Measurements from ENCODE around the gene NPAS3. TPM values are rescaled to one million over a fixed set of nuclear protein-coding genes. Genes with fewer than 3 reads are reported as not detected.

The NPAS3 gene
- total RNA-seq, 4 donors from 2014 or later, result 1.9 to 10.6 (median 2.2) TPM

DNA sequence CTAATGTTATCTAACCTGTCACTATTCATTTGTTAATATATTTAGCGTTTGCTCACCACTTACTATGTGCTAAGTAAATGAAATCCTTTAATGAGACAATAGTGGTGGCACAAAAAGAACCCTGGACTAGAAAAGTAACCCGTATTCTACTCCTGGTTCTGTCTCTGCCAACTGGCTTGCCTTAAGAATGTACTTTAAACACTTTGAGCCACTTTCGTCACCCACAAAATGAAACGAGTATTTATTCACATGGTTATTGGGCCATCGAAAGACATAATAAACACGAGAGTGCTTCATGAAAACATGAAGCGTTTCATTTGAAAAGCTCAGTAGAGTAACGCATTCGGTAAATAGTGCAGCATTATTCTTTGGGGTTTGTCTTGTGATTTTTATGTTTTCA is 757.5 kb downstream of the NPAS3 start:
- H3K9me3 ChIP-seq, result no peaks in the 10 kb centered on the region
- 90 to 91% methylated on average over 9 of the region's 9 CpGs for WGBS, 2 donors (ENCODE audit: low coverage in 1 of 2)
- H3K27me3 ChIP-seq, result no peaks in the 10 kb centered on the region
- TF ChIP-seq POLR2A (IDR thresholded peaks at IDR 0.05), result no peak
- TF ChIP-seq, protein P1, sequence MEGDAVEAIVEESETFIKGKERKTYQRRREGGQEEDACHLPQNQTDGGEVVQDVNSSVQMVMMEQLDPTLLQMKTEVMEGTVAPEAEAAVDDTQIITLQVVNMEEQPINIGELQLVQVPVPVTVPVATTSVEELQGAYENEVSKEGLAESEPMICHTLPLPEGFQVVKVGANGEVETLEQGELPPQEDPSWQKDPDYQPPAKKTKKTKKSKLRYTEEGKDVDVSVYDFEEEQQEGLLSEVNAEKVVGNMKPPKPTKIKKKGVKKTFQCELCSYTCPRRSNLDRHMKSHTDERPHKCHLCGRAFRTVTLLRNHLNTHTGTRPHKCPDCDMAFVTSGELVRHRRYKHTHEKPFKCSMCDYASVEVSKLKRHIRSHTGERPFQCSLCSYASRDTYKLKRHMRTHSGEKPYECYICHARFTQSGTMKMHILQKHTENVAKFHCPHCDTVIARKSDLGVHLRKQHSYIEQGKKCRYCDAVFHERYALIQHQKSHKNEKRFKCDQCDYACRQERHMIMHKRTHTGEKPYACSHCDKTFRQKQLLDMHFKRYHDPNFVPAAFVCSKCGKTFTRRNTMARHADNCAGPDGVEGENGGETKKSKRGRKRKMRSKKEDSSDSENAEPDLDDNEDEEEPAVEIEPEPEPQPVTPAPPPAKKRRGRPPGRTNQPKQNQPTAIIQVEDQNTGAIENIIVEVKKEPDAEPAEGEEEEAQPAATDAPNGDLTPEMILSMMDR (IDR thresholded peaks at IDR 0.05), result no peak
- no peak for TF ChIP-seq POLR2AphosphoS5 (IDR thresholded peaks at IDR 0.05)
- TF ChIP-seq EP300 (IDR thresholded peaks at IDR 0.05), result no peak
- no peak overlapping the region for H3K27ac ChIP-seq
- ATAC-seq, result no peak
- H3K4me1 ChIP-seq, result no peaks in the 10 kb centered on the region
- no peak overlapping the region for H3K4me3 ChIP-seq
- no peaks in the 10 kb centered on the region for H3K36me3 ChIP-seq

DNA sequence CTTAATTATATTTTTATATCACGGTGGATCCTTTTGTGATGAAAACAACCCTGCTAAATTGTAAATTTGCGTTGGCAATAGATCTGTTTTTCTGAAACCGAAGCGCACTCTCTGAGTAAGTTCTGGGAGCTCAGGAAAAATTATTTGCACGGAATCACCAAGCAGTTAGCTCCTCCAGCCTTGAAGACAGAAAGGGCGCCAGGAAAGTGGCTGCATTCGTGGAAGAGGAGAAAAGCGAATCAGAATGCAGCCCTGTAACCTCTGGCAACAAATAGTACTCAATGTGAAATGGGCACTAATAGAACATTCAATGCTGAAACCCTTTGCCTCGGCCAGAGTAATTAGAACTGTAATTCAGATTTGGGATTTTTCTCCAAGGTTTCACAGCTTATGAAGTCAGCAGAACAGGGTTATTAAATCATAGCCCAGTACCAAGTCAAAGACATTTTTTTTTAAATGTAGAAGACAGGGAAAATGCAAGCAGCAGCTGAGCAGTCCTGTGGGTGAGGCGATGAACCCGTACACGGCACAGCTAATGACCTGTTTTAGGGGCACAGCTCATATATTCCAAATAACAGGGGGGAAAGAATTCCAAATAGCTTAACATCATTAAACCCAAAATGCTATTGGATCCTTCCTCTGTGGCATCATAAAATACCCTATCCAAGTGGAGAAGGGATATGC is 760.8 kb downstream of the NPAS3 start:
- H3K27ac ChIP-seq, result no peak overlapping the region
- ATAC-seq, result no peak
- H3K36me3 ChIP-seq, result no peaks in the 10 kb centered on the region
- TF ChIP-seq POLR2A (IDR thresholded peaks at IDR 0.05), result no peak
- no peak for TF ChIP-seq EP300 (IDR thresholded peaks at IDR 0.05)
- no peak overlapping the region for H3K4me3 ChIP-seq
- H3K9me3 ChIP-seq, result no peaks in the 10 kb centered on the region
- H3K4me1 ChIP-seq, result no peaks in the 10 kb centered on the region
- H3K27me3 ChIP-seq, result no peaks in the 10 kb centered on the region
- WGBS, 2 donors (ENCODE audit: low coverage in 1 of 2), result 88 to 92% methylated on average over 12 of the region's 12 CpGs

DNA sequence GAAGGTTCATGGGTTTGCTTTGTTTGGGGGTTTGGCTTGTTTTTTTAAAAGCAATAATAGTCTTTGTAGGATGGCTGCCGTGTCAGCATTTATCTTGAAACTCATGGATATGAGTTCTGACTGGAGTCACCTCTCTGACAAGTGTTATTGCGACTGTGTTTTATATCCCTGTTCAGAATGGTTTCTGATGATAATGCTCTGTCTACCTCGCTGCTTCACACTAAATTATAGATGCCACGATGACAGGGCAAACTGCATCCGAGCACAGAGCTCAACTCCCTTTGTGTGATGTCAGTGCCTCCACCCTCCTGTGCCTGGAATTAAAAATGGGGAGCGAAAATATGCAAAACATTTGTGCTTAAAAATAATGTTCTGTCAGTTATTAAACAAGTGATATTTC is 761.4 kb downstream of the NPAS3 start:
- H3K9me3 ChIP-seq, result no peaks in the 10 kb centered on the region
- H3K27ac ChIP-seq, result no peak overlapping the region
- ATAC-seq, result no peak
- WGBS, 2 donors (ENCODE audit: low coverage in 1 of 2), result 79 to 93% methylated on average over 3 to 6 of the region's 6 CpGs
- H3K36me3 ChIP-seq, result no peaks in the 10 kb centered on the region
- no peak overlapping the region for H3K4me3 ChIP-seq
- H3K27me3 ChIP-seq, result no peaks in the 10 kb centered on the region
- H3K4me1 ChIP-seq, result no peaks in the 10 kb centered on the region
- TF ChIP-seq EP300 (IDR thresholded peaks at IDR 0.05), result no peak
- TF ChIP-seq, protein P1 (IDR thresholded peaks at IDR 0.05), result no peak
- no peak for TF ChIP-seq POLR2AphosphoS5 (IDR thresholded peaks at IDR 0.05)
- no peak for TF ChIP-seq POLR2A (IDR thresholded peaks at IDR 0.05)

DNA sequence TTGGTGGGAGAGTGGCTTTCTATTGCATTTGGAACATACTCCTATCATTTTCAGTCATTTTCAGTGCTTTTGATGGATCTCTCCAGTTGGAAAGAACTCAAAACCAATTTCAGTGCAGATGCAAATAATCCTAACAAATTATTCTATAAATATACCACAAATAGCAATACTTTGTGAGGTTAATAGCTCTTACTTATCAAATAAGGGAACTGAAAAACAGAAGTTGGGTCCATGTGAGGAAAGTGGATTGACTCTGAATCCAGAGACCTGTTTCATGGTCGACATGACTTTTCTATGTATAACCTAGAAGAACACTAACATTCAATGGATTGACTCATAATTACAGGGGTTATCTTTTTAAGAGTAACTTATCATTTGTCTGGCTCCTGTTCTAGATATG is 763.6 kb downstream of the NPAS3 start:
- H3K4me3 ChIP-seq, result no peak overlapping the region
- no peaks in the 10 kb centered on the region for H3K27me3 ChIP-seq
- 60 to 88% methylated on average over 1 of the region's 1 CpG for WGBS, 2 donors (ENCODE audit: low coverage in 1 of 2)
- H3K27ac ChIP-seq, result no peak overlapping the region
- H3K9me3 ChIP-seq, result no peaks in the 10 kb centered on the region
- no peak for ATAC-seq
- no peaks in the 10 kb centered on the region for H3K4me1 ChIP-seq
- TF ChIP-seq EP300 (IDR thresholded peaks at IDR 0.05) (no peak), POLR2AphosphoS5 (IDR thresholded peaks at IDR 0.05) (no peak), POLR2A (IDR thresholded peaks at IDR 0.05) (no peak)
- TF ChIP-seq, protein P1 (IDR thresholded peaks at IDR 0.05), result no peak
- H3K36me3 ChIP-seq, result no peaks in the 10 kb centered on the region

DNA sequence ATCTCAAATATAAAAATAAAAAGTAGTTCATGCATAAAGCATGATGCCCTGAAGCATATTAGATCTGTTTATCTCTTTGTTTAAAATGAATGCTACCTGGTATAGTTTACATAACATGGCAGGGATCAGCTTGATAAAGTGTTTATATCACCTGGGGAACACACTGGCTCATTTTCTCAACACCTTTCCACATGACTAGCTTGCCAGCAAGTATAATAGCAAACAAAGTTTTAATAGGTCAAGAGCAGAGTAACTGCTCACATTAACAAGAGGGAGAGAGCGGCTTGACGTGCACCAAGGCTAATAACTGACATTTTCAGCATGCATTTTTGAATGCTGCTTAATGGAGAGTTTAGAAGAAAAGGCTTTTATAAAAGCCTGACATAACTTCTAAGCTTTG is 765.8 kb downstream of the NPAS3 start:
- TF ChIP-seq POLR2A (IDR thresholded peaks at IDR 0.05), result no peak

GRCh38 chr14:33705490-33705889 is 766.8 kb downstream of the NPAS3 start:
- ATAC-seq, result no peak
- TF ChIP-seq EP300 (IDR thresholded peaks at IDR 0.05) (no peak), POLR2AphosphoS5 (IDR thresholded peaks at IDR 0.05) (no peak), POLR2A (IDR thresholded peaks at IDR 0.05) (no peak)
- TF ChIP-seq, protein P1 (IDR thresholded peaks at IDR 0.05), result no peak
- Histone ChIP-seq H3K4me1 (no peaks in the 10 kb centered on the region), H3K27me3 (no peaks in the 10 kb centered on the region), H3K4me3 (no peak overlapping the region), H3K9me3 (no peaks in the 10 kb centered on the region), H3K36me3 (no peaks in the 10 kb centered on the region), H3K27ac (no peak overlapping the region)
- WGBS, 2 donors (ENCODE audit: low coverage in 1 of 2), result 86 to 91% methylated on average over 7 of the region's 7 CpGs

More for the DNA sequence above, 765.8 kb downstream of the NPAS3 start:
- Histone ChIP-seq H3K4me3 (no peak overlapping the region), H3K9me3 (no peaks in the 10 kb centered on the region), H3K27ac (no peak overlapping the region), H3K36me3 (no peaks in the 10 kb centered on the region), H3K4me1 (no peaks in the 10 kb centered on the region), H3K27me3 (no peaks in the 10 kb centered on the region)
- ATAC-seq, result no peak
- WGBS, 2 donors (ENCODE audit: low coverage in 1 of 2), result 42 to 96% methylated on average over 2 of the region's 2 CpGs
